IMR-90 (cell line): ENCODE results near the gene CST3. TPM values are rescaled to one million over a fixed set of nuclear protein-coding genes. Genes with fewer than 3 reads are reported as not detected.

Experiments used
- ATAC-seq: fragments of 200-7000 bp; cut with Tn5 transposase; 2 replicates; pipeline ENCODE4 v1.9.1; 2020; ENCODE audit warnings: low read depth, mild to moderate bottlenecking, moderate library complexity
- BruUV-seq: library from RNA; stranded (reverse); fragments of 400-500 nt; replicated peaks from 2 replicates; lab custom pipeline; 2021; lab: Mats Ljungman, UMichigan
- CTCF ChIA-PET: fragments of 300-600 bp; formaldehyde crosslinking; extraction: SDS; loops from one replicate; lab custom pipeline; 2021; ENCODE audit warnings: antibody characterized with exemption; lab: Yijun Ruan, JAX
- POLR2A ChIA-PET: fragments of 300-600 bp; sonication (Branson Sonifier 250); formaldehyde crosslinking; loops from one replicate; lab custom pipeline; 2022; ENCODE audit warnings: antibody characterized with exemption; ENCODE audit not compliant: unreplicated experiment; lab: Charles Lee
- DNase-seq: peaks from one replicate; pipeline ENCODE4 v3.0.0; 2013
- H2AFZ ChIP-seq: replicated peaks from 2 replicates; pipeline ENCODE3; 2013; ENCODE audit warnings: low read length, mild to moderate bottlenecking; ENCODE audit not compliant: poor library complexity
- H2AK5ac ChIP-seq: 2 replicates; pipeline ENCODE4 v1.6.1; 2013; ENCODE audit warnings: low read depth, low read length, inconsistent platforms
- H2AK9ac ChIP-seq: replicated peaks from 2 replicates; pipeline ENCODE3; 2013; ENCODE audit warnings: mild to moderate bottlenecking, low read depth, low read length, moderate library complexity; ENCODE audit not compliant: poor library complexity
- H2BK120ac ChIP-seq: 2 replicates; pipeline ENCODE4 v1.6.1; 2013; ENCODE audit warnings: low read depth, low read length, inconsistent platforms
- H2BK15ac ChIP-seq: 3 replicates; pipeline ENCODE4 v1.6.1; 2013; ENCODE audit warnings: low read depth, low read length, inconsistent platforms
- H2BK20ac ChIP-seq: 2 replicates; pipeline ENCODE4 v1.6.1; 2013; ENCODE audit warnings: low read depth, mild to moderate bottlenecking, inconsistent platforms, low read length, moderate library complexity
- H2BK5ac ChIP-seq: 2 replicates; pipeline ENCODE4 v1.6.1; 2013; ENCODE audit warnings: mild to moderate bottlenecking, low read depth, low read length, inconsistent platforms; ENCODE audit not compliant: poor library complexity, severe bottlenecking
- H3K14ac ChIP-seq: replicated peaks from 2 replicates; pipeline ENCODE4 v1.6.1; 2013; ENCODE audit warnings: low read depth, low read length, inconsistent platforms
- H3K18ac ChIP-seq: 2 replicates; pipeline ENCODE4 v1.6.1; 2013; ENCODE audit warnings: low read depth, low read length, control low read depth
- H3K23ac ChIP-seq: 2 replicates; pipeline ENCODE4 v1.6.1; 2013; ENCODE audit warnings: low read depth, low read length, inconsistent platforms
- H3K27ac ChIP-seq: 2 replicates; pipeline ENCODE4 v1.5.1; 2013; ENCODE audit warnings: mild to moderate bottlenecking, control low read depth, low read length; ENCODE audit not compliant: insufficient read depth
- H3K27me3 ChIP-seq: 2 replicates; pipeline ENCODE4 v1.6.1; 2013; ENCODE audit warnings: low read length; ENCODE audit not compliant: control insufficient read depth, insufficient read depth
- H3K36me3 ChIP-seq: 2 replicates; pipeline ENCODE4 v1.6.1; 2013; ENCODE audit warnings: low read length, mixed read lengths; ENCODE audit not compliant: control insufficient read depth, insufficient read depth
- H3K4ac ChIP-seq: 2 replicates; pipeline ENCODE4 v1.6.1; 2013; ENCODE audit warnings: low read depth, low read length, inconsistent platforms
- H3K4me1 ChIP-seq: 2 replicates; pipeline ENCODE4 v1.6.1; 2013; ENCODE audit warnings: low read length, mixed read lengths; ENCODE audit not compliant: control insufficient read depth, insufficient read depth
- H3K4me2 ChIP-seq: 2 replicates; pipeline ENCODE4 v1.6.1; 2013; ENCODE audit warnings: low read depth, mild to moderate bottlenecking, control low read depth, low read length, moderate library complexity
- H3K4me3 ChIP-seq: 2 replicates; pipeline ENCODE4 v1.5.1; 2013; ENCODE audit warnings: low read depth, mild to moderate bottlenecking, control low read depth, low read length, moderate library complexity; ENCODE audit not compliant: insufficient read depth
- H3K56ac ChIP-seq: 2 replicates; pipeline ENCODE4 v1.6.1; 2013; ENCODE audit warnings: low read length, inconsistent platforms; ENCODE audit not compliant: insufficient read depth; ENCODE audit errors: extremely low read depth
- H3K79me1 ChIP-seq, 2 experiments: 2 replicates each; pipeline ENCODE4 v1.6.1; 2013; ENCODE audit warnings: low read length in 2 of 2, inconsistent platforms in 1 of 2, low read depth in 1 of 2
- H3K9ac ChIP-seq: 2 replicates; pipeline ENCODE4 v1.6.1; 2013; ENCODE audit warnings: low read depth, low read length, control low read depth
- H3K9me1 ChIP-seq: 2 replicates; pipeline ENCODE4 v1.6.1; 2013; ENCODE audit warnings: low read length, inconsistent platforms; ENCODE audit not compliant: insufficient read depth
- H3K9me3 ChIP-seq: 2 replicates; pipeline ENCODE4 v1.6.1; 2013; ENCODE audit warnings: low read length; ENCODE audit not compliant: control insufficient read depth, insufficient read depth
- H4K20me1 ChIP-seq: 2 replicates; pipeline ENCODE4 v1.6.1; 2013; ENCODE audit warnings: low read length, inconsistent platforms; ENCODE audit not compliant: insufficient read depth
- H4K5ac ChIP-seq: 2 replicates; pipeline ENCODE4 v1.6.1; 2013; ENCODE audit warnings: mild to moderate bottlenecking, low read depth, low read length, control low read depth
- H4K8ac ChIP-seq, 2 experiments: 2 replicates each; pipeline ENCODE4 v1.6.1; 2013; ENCODE audit warnings: low read depth in 2 of 2, low read length in 2 of 2, control low read depth in 1 of 2, inconsistent platforms in 1 of 2
- H4K91ac ChIP-seq: 2 replicates; pipeline ENCODE4 v1.6.1; 2013; ENCODE audit warnings: low read depth, low read length, inconsistent platforms; ENCODE audit not compliant: insufficient read depth
- BHLHE40 ChIP-seq: fragments of 150-350 bp; IDR thresholded peaks from 2 replicates; pipeline ENCODE4 v1.6.1; 2016; ENCODE audit warnings: mild to moderate bottlenecking, low read depth, low read length
- CEBPB ChIP-seq: IDR thresholded peaks from 2 replicates; pipeline ENCODE4 v1.6.1; 2012; ENCODE audit warnings: low read depth, low read length, improper control_type of control experiment
- CHD1 ChIP-seq: IDR thresholded peaks from 2 replicates; pipeline ENCODE4 v1.6.1; 2012; ENCODE audit warnings: low read depth, low read length, improper control_type of control experiment
- CTCF ChIP-seq: conservative IDR thresholded peaks from 2 replicates; pipeline ENCODE4 v1.5.1; 2012; ENCODE audit warnings: mild to moderate bottlenecking, low read depth, low read length, improper control_type of control experiment
- ELK1 ChIP-seq: fragments of 150-350 bp; IDR thresholded peaks from 2 replicates; pipeline ENCODE4 v1.6.1; 2016; ENCODE audit warnings: low read depth, mild to moderate bottlenecking, low read length, moderate library complexity, borderline replicate concordance
- FOS ChIP-seq: fragments of 150-350 bp; IDR thresholded peaks from 2 replicates; pipeline ENCODE4 v1.6.1; 2016; ENCODE audit warnings: low read depth, low read length
- MAFK ChIP-seq: IDR thresholded peaks from 2 replicates; pipeline ENCODE4 v1.6.1; 2012; ENCODE audit warnings: low read depth, low read length, improper control_type of control experiment
- MAZ ChIP-seq: IDR thresholded peaks from 2 replicates; pipeline ENCODE4 v1.6.1; 2012; ENCODE audit warnings: low read depth, mild to moderate bottlenecking, low read length, improper control_type of control experiment, moderate library complexity, borderline replicate concordance
- MXI1 ChIP-seq: IDR thresholded peaks from 2 replicates; pipeline ENCODE4 v1.6.1; 2012; ENCODE audit warnings: low read depth, mild to moderate bottlenecking, low read length, moderate library complexity, borderline replicate concordance
- NFE2L2 ChIP-seq: fragments of 150-350 bp; IDR thresholded peaks from 2 replicates; pipeline ENCODE4 v1.6.1; 2016; ENCODE audit warnings: low read depth, mild to moderate bottlenecking, low read length
- POLR2A ChIP-seq: IDR thresholded peaks from 2 replicates; pipeline ENCODE4 v1.6.1; 2012; ENCODE audit warnings: mild to moderate bottlenecking, low read depth, low read length
- RAD21 ChIP-seq: IDR thresholded peaks from 2 replicates; pipeline ENCODE4 v1.6.1; 2012; ENCODE audit warnings: low read length, improper control_type of control experiment
- RCOR1 ChIP-seq: IDR thresholded peaks from 2 replicates; pipeline ENCODE4 v1.6.1; 2012; ENCODE audit warnings: mild to moderate bottlenecking, low read length, improper control_type of control experiment; ENCODE audit not compliant: insufficient replicate concordance
- RFX5 ChIP-seq: IDR thresholded peaks from 2 replicates; pipeline ENCODE4 v1.8.0; 2012; ENCODE audit warnings: low read depth, mild to moderate bottlenecking, low read length, moderate library complexity
- SMC3 ChIP-seq: fragments of 150-350 bp; IDR thresholded peaks from 2 replicates; pipeline ENCODE4 v1.6.1; 2016; ENCODE audit warnings: low read depth, mild to moderate bottlenecking, antibody characterized with exemption, low read length, moderate library complexity
- USF2 ChIP-seq: fragments of 150-350 bp; IDR thresholded peaks from 2 replicates; pipeline ENCODE4 v1.6.1; 2017; ENCODE audit warnings: mild to moderate bottlenecking, antibody characterized with exemption, low read length, low read depth
- WGBS, 2 experiments: methylation state at CpG; one replicate each; pipeline versions ENCODE4 v1.1.5 to v1.1.7; 2013; ENCODE audit warnings: missing lambda C conversion rate in 2 of 2; ENCODE audit not compliant: insufficient read length in 1 of 2; ENCODE audit errors: extremely low coverage in 2 of 2; 5-methylcytosine and 5-hydroxymethylcytosine counted together
- dilution Hi-C: fragments of 300-500 bp; cut with HindIII; formaldehyde crosslinking; loops from one replicate; pipeline ENCODE4 v1.14.3; 2018; ENCODE audit warnings: low sequenced_read_pairs; ENCODE audit not compliant: unreplicated experiment
- in situ Hi-C: fragments of 300-500 bp; cut with MboI; formaldehyde crosslinking; loops from 3 replicates; pipeline ENCODE4 v1.14.3; 2019; ENCODE audit warnings: low sequenced_read_pairs, inconsistent platforms, mixed read lengths
- intact Hi-C: fragments of 100-400 bp; cut with micrococcal nuclease; formaldehyde crosslinking; loops from 2 replicates; pipeline ENCODE4 v1.10.0; 2022
- polyA plus RNA-seq, 3 experiments: library from polyadenylated mRNA; depleted of rRNA; stranded (reverse); fragments of >200 nt; gene quantifications; 2 replicates each; pipeline ENCODE4 v1.2.3, GENCODE V29; 2012; ENCODE audit warnings: low replicate concordance in 1 of 3
- total RNA-seq: library from RNA; depleted of rRNA; stranded (reverse); fragments of >200 nt; gene quantifications from 2 replicates; pipeline ENCODE4 v1.2.3, GENCODE V29; 2012

CST3 gene
- total and polyA plus RNA-seq, 2 of the 4 experiments (the other 2 are of a cell fraction) = 26.0 to 471 TPM

GRCh38 chr20:23649830-23650417 is 12.2 kb upstream of the CST3 start:
- H3K9me3 ChIP-seq = no peaks in the 10 kb centered on the region
- no peak overlapping the region for H4K91ac ChIP-seq
- H3K4me2 ChIP-seq = no peak overlapping the region
- H3K9me1 ChIP-seq = no peaks in the 10 kb centered on the region
- WGBS, 2 experiments = no CpG with 5 or more reads among the region's 1 CpG
- no peak overlapping the region for H3K23ac ChIP-seq
- no peak overlapping the region for H4K8ac ChIP-seq
- H4K5ac ChIP-seq = no peak overlapping the region
- no peak overlapping the region for H3K14ac ChIP-seq
- no peak overlapping the region for H2BK20ac ChIP-seq
- TF ChIP-seq POLR2A (no peak), MAZ (no peak), NFE2L2 (no peak), RAD21 (no peak), MAFK (no peak), SMC3 (no peak), RCOR1 (no peak), ELK1 (no peak), USF2 (no peak), CTCF (no peak), MXI1 (no peak), CHD1 (no peak), FOS (no peak), CEBPB (no peak), RFX5 (no peak), BHLHE40 (no peak)
- POLR2A ChIA-PET = no interaction called here
- dilution Hi-C loops (no loop called here), intact Hi-C loops (no loop called here), in situ Hi-C loops (loop anchor here (25.0 kb wide), 2 partner anchors 1612 to 1762 kb away; partner anchors contain the start of gene GINS1)
- no peak overlapping the region for H2AK5ac ChIP-seq
- DNase-seq (no peak), ATAC-seq (no peak)
- no peak overlapping the region for H2AFZ ChIP-seq
- no peaks in the 10 kb centered on the region; the same call in 1 of the 2 replicates for H3K27me3 ChIP-seq
- H2AK9ac ChIP-seq = no peak overlapping the region
- no peaks in the 10 kb centered on the region for H3K36me3 ChIP-seq
- no peak overlapping the region for H3K4me3 ChIP-seq
- H3K56ac ChIP-seq = no peak overlapping the region
- no peak overlapping the region for H3K27ac ChIP-seq
- H3K4me1 ChIP-seq = 0 out of 2 replicates have a peak, but pooled peaks cover 2% of the 10 kb centered on the region
- no peak overlapping the region for H3K9ac ChIP-seq
- H3K79me1 ChIP-seq = no peaks in the 10 kb centered on the region
- no peak overlapping the region for H3K4ac ChIP-seq
- no peaks in the 10 kb centered on the region for H4K20me1 ChIP-seq
- H2BK15ac ChIP-seq = no peak overlapping the region
- CTCF ChIA-PET = no interaction called here
- H2BK5ac ChIP-seq = no peak overlapping the region
- H2BK120ac ChIP-seq = no peak overlapping the region
- H3K18ac ChIP-seq = no peak overlapping the region
- no TSS peak for BruUV-seq
